Lower leg skin (tissue), 3 donors: ENCODE measurements around the gene LGI1.

Experiments
- CTCF ChIP-seq, 3 donors: fragments of 450-650 bp; IDR thresholded peaks; one replicate each; pipeline ENCODE4 v1.5.1; 2016; ENCODE audit warnings: antibody characterized with exemption in 3 of 3, mild to moderate bottlenecking in 3 of 3, moderate library complexity in 2 of 3
- POLR2A ChIP-seq, 2 donors: fragments of 450-650 bp; IDR thresholded peaks; one replicate each; pipeline ENCODE4 v1.6.1; 2016 to 2017; ENCODE audit warnings: antibody characterized with exemption in 2 of 2, mild to moderate bottlenecking in 1 of 2, moderate library complexity in 1 of 2

DNA sequence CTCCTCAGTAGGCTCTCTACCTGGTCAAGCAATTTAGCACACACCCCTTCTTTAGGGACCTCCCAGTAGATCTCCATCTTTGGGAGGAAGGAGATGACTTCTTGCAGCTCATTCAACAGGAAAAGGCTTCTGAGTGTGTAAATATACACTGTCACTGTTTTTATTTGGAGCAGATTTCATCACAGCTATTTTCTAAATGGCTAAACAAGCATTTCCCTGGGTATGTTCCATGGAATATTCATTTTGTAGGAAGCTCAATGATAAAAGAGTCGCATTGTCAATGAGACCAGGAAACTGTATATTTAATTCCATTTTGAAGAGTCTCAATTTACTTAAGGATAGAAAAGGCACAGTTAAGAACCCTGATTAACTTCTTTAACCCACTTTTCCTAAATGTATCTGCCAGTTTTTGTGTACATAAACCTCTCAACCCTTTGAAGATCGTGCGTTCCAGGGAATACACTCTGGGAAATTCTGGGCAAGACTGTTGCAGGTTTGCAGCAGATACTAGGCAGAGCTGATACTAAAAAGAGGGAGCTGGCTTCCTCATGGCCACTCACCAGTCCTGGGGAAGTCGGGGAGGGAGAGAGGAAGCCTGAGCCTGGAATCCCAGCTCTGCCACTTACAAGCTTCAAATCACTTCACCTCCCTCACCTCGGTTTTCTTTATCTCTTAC is 10.1 kb downstream of the LGI1 start:
- TF ChIP-seq POLR2A (IDR thresholded peaks at IDR 0.05) (no peak), CTCF (IDR thresholded peaks at IDR 0.05) (no peak)
